Body of pancreas (tissue), 4 donors: Measurements from ENCODE around the gene PPP4R2. TPM values are rescaled to one million over a fixed set of nuclear protein-coding genes. Genes with fewer than 3 reads are reported as not detected.

Experiments used
- ATAC-seq: fragments of 150-250 bp; one replicate; pipeline ENCODE4 v1.9.1; 2016
- DNase-seq, 4 donors: peaks; one replicate each; pipeline ENCODE4 v3.0.0-alpha.2; 2019
- H3K27ac ChIP-seq, 4 donors: fragments of 200-600 bp; sonication (generic); 1 replicate in 3 of 4; 2 replicates in 1 of 4; pipeline versions ENCODE4 v1.5.1 to v1.6.1; 2016 to 2019; ENCODE audit warnings: mild to moderate bottlenecking in 1 of 4, mixed read lengths in 1 of 4, moderate library complexity in 1 of 4
- H3K27me3 ChIP-seq, 2 donors: fragments of 200-600 bp; sonication (generic); one replicate each; pipeline ENCODE4 v1.6.0; 2016; ENCODE audit warnings: mild to moderate bottlenecking in 1 of 2
- H3K36me3 ChIP-seq, 2 donors: fragments of 200-600 bp; sonication (generic); replicated peaks in 1 of 2; 2 replicates each; pipeline ENCODE4 v1.5.1; 2016; ENCODE audit warnings: low read depth in 2 of 2; ENCODE audit not compliant: insufficient read depth in 1 of 2
- H3K4me1 ChIP-seq: fragments of 200-600 bp; sonication (generic); one replicate; pipeline ENCODE4 v1.6.0; 2016
- H3K4me3 ChIP-seq, 2 donors: fragments of 200-600 bp; sonication (generic); 1 replicate in 1 of 2; 2 replicates in 1 of 2; pipeline ENCODE4 v1.5.1; 2016 to 2019
- H3K9me3 ChIP-seq, 3 donors: fragments of 200-600 bp; sonication (generic); 1 replicate in 2 of 3; 2 replicates in 1 of 3; pipeline ENCODE4 v1.5.1; 2016
- POLR2A ChIP-seq, 3 donors: fragments of 450-650 bp; IDR thresholded peaks; one replicate each; pipeline ENCODE4 v1.6.1; 2016; ENCODE audit warnings: antibody characterized with exemption in 3 of 3, mild to moderate bottlenecking in 2 of 3
- WGBS, 2 donors: methylation state at CpG; one replicate each; pipeline ENCODE4 v1.1.5; 2017; 5-methylcytosine and 5-hydroxymethylcytosine counted together
- intact Hi-C: fragments of 100-400 bp; cut with DNase I; formaldehyde crosslinking; loops from one replicate; pipeline ENCODE4 v1.15.1; 2023
- total RNA-seq, 2 donors: library from RNA; depleted of rRNA; stranded (reverse); fragments of >200 nt; gene quantifications; one replicate each; pipeline ENCODE4 v1.1.0, GENCODE V29; 2016
- TF ChIP-seq, protein P1 (sequence below), 7 experiments: fragments of 450-650 bp in 4 of 7; fragments of 200-600 bp in 3 of 7; sonication (generic) in 3 of 7; IDR thresholded peaks; one replicate each; pipeline ENCODE4 v1.5.1; 2016 to 2019; ENCODE audit warnings: antibody characterized with exemption in 7 of 7

The PPP4R2 gene
- total RNA-seq, 2 donors from 2014 or later, result 21.5 to 28.0 TPM

DNA sequence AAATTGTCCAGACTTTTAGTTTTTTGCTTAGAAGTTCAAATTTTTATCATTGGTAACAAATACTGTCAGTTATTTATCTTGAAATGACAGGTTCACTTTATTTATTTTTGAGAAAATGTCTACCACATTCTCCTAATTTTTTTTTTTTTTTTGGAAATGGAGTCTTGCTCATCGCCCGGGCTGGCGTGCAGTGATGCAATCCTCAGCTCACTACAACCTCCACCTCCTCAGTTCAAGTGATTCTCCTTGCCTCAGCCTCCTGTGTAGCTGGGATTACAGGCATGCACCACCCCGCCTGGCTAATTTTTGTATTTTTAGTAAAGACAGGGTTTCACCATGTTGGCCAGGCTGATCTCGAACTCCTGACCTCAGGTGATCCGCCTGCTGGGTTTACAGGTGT, 48.8 kb downstream of the PPP4R2 start:
- Histone ChIP-seq H3K9me3 (no peaks in the 10 kb centered on the region), H3K36me3 (peaks cover 0 to 3% of the 10 kb centered on the region in 2 donors), H3K4me1 (peaks cover 18% of the 10 kb centered on the region), H3K27ac (no peak overlapping the region), H3K27me3 (no peaks in the 10 kb centered on the region), H3K4me3 (no peak overlapping the region)
- DNase-seq (no peak), ATAC-seq (no peak)
- intact Hi-C loops, result no loop called here
- TF ChIP-seq, protein P1, sequence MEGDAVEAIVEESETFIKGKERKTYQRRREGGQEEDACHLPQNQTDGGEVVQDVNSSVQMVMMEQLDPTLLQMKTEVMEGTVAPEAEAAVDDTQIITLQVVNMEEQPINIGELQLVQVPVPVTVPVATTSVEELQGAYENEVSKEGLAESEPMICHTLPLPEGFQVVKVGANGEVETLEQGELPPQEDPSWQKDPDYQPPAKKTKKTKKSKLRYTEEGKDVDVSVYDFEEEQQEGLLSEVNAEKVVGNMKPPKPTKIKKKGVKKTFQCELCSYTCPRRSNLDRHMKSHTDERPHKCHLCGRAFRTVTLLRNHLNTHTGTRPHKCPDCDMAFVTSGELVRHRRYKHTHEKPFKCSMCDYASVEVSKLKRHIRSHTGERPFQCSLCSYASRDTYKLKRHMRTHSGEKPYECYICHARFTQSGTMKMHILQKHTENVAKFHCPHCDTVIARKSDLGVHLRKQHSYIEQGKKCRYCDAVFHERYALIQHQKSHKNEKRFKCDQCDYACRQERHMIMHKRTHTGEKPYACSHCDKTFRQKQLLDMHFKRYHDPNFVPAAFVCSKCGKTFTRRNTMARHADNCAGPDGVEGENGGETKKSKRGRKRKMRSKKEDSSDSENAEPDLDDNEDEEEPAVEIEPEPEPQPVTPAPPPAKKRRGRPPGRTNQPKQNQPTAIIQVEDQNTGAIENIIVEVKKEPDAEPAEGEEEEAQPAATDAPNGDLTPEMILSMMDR (IDR thresholded peaks at IDR 0.05), result no peak
- TF ChIP-seq POLR2A (IDR thresholded peaks at IDR 0.05), result no peak
- 82 to 96% methylated on average over 6 of the region's 6 CpGs for WGBS, 2 donors

DNA sequence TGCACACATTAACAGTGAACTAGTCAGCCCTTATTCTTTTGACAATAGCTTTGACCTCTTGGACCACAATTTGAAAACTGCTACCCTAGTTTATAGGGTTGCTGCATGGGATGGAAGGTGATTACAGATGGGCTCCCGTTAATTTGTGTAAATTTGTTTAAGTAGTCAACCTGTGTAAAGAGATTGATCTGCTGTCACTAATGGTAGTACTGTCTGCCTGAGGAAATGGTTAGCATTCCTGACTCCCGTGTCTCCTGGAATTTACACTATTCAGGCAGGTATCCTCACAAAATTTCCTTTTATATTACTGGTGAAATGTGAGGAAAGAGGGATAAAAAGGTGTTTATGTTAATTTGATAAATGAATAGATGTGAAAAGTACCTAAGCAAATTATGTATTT, 49.6 kb downstream of the PPP4R2 start:
- H3K36me3 ChIP-seq, result peaks cover 0 to 3% of the 10 kb centered on the region in 2 donors
- no peak overlapping the region for H3K4me3 ChIP-seq
- ATAC-seq, result no peak
- no peak for DNase-seq
- intact Hi-C loops, result no loop called here
- H3K27me3 ChIP-seq, result no peaks in the 10 kb centered on the region
- H3K9me3 ChIP-seq, result no peaks in the 10 kb centered on the region
- no peak overlapping the region for H3K27ac ChIP-seq
- 27 to 31% methylated on average over 2 of the region's 2 CpGs for WGBS, 2 donors
- H3K4me1 ChIP-seq, result peaks cover 16% of the 10 kb centered on the region
- TF ChIP-seq, protein P1 (IDR thresholded peaks at IDR 0.05), result no peak
- no peak for TF ChIP-seq POLR2A (IDR thresholded peaks at IDR 0.05)

DNA sequence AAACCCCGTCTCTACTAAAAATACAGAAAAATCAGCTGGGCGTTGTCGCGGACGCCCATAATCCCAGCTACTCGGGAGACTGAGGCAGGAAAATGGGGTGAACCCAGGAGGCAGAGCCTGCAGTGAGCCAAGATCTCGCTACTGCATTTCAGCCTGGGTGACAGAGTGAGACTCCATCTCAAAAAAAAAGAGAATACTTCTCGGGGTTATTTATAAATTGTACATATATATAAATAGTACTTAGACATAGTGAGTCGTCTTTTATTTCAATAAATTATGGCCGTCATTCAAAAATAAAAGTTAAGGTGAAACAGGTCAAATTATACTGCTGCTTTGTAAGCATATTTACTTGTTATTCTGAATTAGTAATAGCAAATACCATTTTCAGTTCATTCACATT, 52.7 kb downstream of the PPP4R2 start:
- 89 to 92% methylated on average over 10 of the region's 10 CpGs for WGBS, 2 donors
- no peaks in the 10 kb centered on the region for H3K27me3 ChIP-seq

DNA sequence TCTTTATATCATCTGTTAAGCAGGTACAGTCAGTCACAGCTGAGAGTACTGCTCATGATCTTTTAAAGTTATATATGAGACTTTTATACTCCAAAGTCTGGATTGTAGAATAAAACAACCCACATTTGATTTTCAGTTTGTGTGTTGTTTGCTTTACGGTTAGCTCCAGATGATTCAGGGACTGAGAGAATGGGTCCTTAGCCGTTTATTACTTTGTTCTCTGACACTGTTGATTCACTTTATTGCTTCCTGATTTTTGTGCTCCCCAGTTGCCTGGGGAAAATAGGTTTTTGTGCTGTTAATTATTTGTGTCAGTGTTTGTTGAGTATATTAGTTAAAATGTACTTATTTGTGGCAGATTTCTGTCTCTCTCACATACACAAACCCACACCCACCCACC, 56.2 kb downstream of the PPP4R2 start:
- Histone ChIP-seq H3K4me3 (no peak overlapping the region), H3K9me3 (no peaks in the 10 kb centered on the region), H3K36me3 (peaks cover 0 to 3% of the 10 kb centered on the region in 2 donors), H3K4me1 (no peaks in the 10 kb centered on the region), H3K27ac (no peak overlapping the region), H3K27me3 (no peaks in the 10 kb centered on the region)
- WGBS, 2 donors, result 46 to 60% methylated on average over 2 of the region's 2 CpGs
- intact Hi-C loops, result loop anchor here (10.0 kb wide), 2 partner anchors 108 to 188 kb away; no protein-coding TSS in a partner anchor
- ATAC-seq, result no peak
- no peak for DNase-seq
- TF ChIP-seq, protein P1 (IDR thresholded peaks at IDR 0.05), result no peak
- TF ChIP-seq POLR2A (IDR thresholded peaks at IDR 0.05), result no peak

More for the DNA sequence above, 52.7 kb downstream of the PPP4R2 start:
- intact Hi-C loops, result no loop called here
- H3K27ac ChIP-seq, result no peak overlapping the region
- no peak for DNase-seq
- H3K9me3 ChIP-seq, result no peaks in the 10 kb centered on the region
- peaks cover 0 to 3% of the 10 kb centered on the region in 2 donors for H3K36me3 ChIP-seq
- H3K4me1 ChIP-seq, result peaks cover 8% of the 10 kb centered on the region
- TF ChIP-seq, protein P1 (IDR thresholded peaks at IDR 0.05), result no peak
- TF ChIP-seq POLR2A (IDR thresholded peaks at IDR 0.05), result no peak
- ATAC-seq, result no peak
- H3K4me3 ChIP-seq, result no peak overlapping the region

DNA sequence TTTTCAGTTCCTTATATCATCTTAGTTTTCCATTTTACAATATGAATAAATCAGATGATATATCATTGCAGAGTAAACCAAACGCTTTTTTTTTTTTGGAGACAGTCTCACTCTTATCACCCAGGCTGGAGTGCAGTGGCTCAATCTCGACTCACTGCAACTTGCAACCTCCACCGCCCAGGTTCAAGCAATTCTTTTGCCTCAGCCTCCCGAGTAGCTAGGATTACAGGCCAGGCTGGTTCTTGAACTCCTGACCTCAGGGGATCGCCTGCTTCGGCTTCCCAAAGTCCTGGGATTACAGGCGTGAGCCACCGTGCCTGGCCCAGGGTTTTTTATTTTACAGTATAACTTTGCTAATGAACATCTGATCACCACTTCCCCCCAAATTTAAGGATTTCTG, 59.0 kb downstream of the PPP4R2 start:
- Histone ChIP-seq H3K27me3 (no peaks in the 10 kb centered on the region), H3K27ac (peak overlapping the region in 1 of 4 donors; percentile 38), H3K36me3 (no peaks in the 10 kb centered on the region), H3K9me3 (no peaks in the 10 kb centered on the region), H3K4me3 (no peak overlapping the region), H3K4me1 (no peaks in the 10 kb centered on the region)
- ATAC-seq (no peak), DNase-seq (no peak)
- WGBS, 2 donors, result 56 to 59% methylated on average over 8 of the region's 8 CpGs
- intact Hi-C loops, result loop anchor here (10.0 kb wide), 2 partner anchors 111 to 191 kb away; no protein-coding TSS in a partner anchor
- TF ChIP-seq, protein P1 (IDR thresholded peaks at IDR 0.05), result no peak
- TF ChIP-seq POLR2A (IDR thresholded peaks at IDR 0.05), result no peak
